Measurements from ENCODE around the gene SFMBT2.
"Not testable (repeated sequence)": the region's sequence is repeated elsewhere in the genome, so short reads cannot be mapped to it uniquely, and the experiment has no call there.

Gene SFMBT2

GRCh38 chr10:7182327-7182726 lies 228.5 kb downstream of the SFMBT2 start:
- not testable (repeated sequence) for DNase-seq (ENCODE audit: low read depth)

GRCh38 chr10:7181420-7181819 lies 229.4 kb downstream of the SFMBT2 start:
- DNase-seq (ENCODE audit: low read depth): no peak

GRCh38 chr10:7179536-7179935 lies 231.3 kb downstream of the SFMBT2 start:
- DNase-seq (ENCODE audit: low read depth): no peak

GRCh38 chr10:7173948-7174347 lies 236.9 kb downstream of the SFMBT2 start:
- no peak for DNase-seq (ENCODE audit: low read depth)

- DNase-seq (ENCODE audit: low read depth): no peak
Measured at GRCh38 chr10:7171825-7172224, 239.0 kb downstream of the SFMBT2 start.

- no peak for DNase-seq (ENCODE audit: low read depth)
Measured at GRCh38 chr10:7170626-7171322, 240.1 kb downstream of the SFMBT2 start.

- no peak for DNase-seq (ENCODE audit: low read depth)
Measured at GRCh38 chr10:7168414-7168813, 242.4 kb downstream of the SFMBT2 start.

GRCh38 chr10:7165500-7166177 lies 245.2 kb downstream of the SFMBT2 start:
- no peak for DNase-seq (ENCODE audit: low read depth)

- DNase-seq (ENCODE audit: low read depth): no peak
Measured at GRCh38 chr10:7164955-7165354, 245.9 kb downstream of the SFMBT2 start.

- no peak for DNase-seq (ENCODE audit: low read depth)
Measured at GRCh38 chr10:7162331-7162730, 248.5 kb downstream of the SFMBT2 start.

- peak; percentile 8 for DNase-seq (ENCODE audit: low read depth)
Measured at GRCh38 chr10:7161484-7162250, 249.2 kb downstream of the SFMBT2 start.

- no peak for DNase-seq (ENCODE audit: low read depth)
Measured at GRCh38 chr10:7159928-7160327, 250.9 kb downstream of the SFMBT2 start.

- no peak for DNase-seq (ENCODE audit: low read depth)
Measured at GRCh38 chr10:7159517-7159916, 251.3 kb downstream of the SFMBT2 start.

- DNase-seq (ENCODE audit: low read depth): no peak
Measured at GRCh38 chr10:7157091-7157490, 253.7 kb downstream of the SFMBT2 start.

- peak; percentile 7 for DNase-seq (ENCODE audit: low read depth)
Measured at GRCh38 chr10:7153750-7154149, 257.1 kb downstream of the SFMBT2 start.

GRCh38 chr10:7152982-7153381 lies 257.9 kb downstream of the SFMBT2 start:
- no peak for DNase-seq (ENCODE audit: low read depth)

GRCh38 chr10:7152341-7152740 lies 258.5 kb downstream of the SFMBT2 start:
- no peak for DNase-seq (ENCODE audit: low read depth)

- no peak for DNase-seq (ENCODE audit: low read depth)
Measured at GRCh38 chr10:7151538-7151937, 259.3 kb downstream of the SFMBT2 start.

- DNase-seq (ENCODE audit: low read depth): no peak
Measured at GRCh38 chr10:7150349-7150748, 260.5 kb downstream of the SFMBT2 start.

- no peak for DNase-seq (ENCODE audit: low read depth)
Measured at GRCh38 chr10:7146189-7146588, 264.6 kb downstream of the SFMBT2 start.

GRCh38 chr10:7136016-7136415 lies 274.8 kb downstream of the SFMBT2 start:
- no peak for DNase-seq (ENCODE audit: low read depth)

- no peak for DNase-seq (ENCODE audit: low read depth)
Measured at GRCh38 chr10:7135188-7135587, 275.6 kb downstream of the SFMBT2 start.

- no peak for DNase-seq (ENCODE audit: low read depth)
Measured at GRCh38 chr10:7134448-7134847, 276.4 kb downstream of the SFMBT2 start.
